Activated CD4-positive, alpha-beta T cell treated with anti-CD3 and anti-CD28 coated beads, Interleukin-2, amount 10 ng/mL, durations not matched to agents 24 days and 14 days (primary cell): ENCODE data around the gene KRT6A. TPM values are rescaled to one million over a fixed set of nuclear protein-coding genes. Genes with fewer than 3 reads are reported as not detected.

Experiments
- DNase-seq: peaks from one replicate; pipeline ENCODE4 v3.0.0; 2022
- H3K27ac Mint-ChIP-seq: one replicate; pipeline ENCODE4 v1.8.0; 2022; ENCODE audit warnings: mild to moderate bottlenecking, mixed read lengths
- H3K27me3 Mint-ChIP-seq: one replicate; pipeline ENCODE4 v1.8.0; 2022; ENCODE audit warnings: mixed read lengths
- H3K36me3 Mint-ChIP-seq: one replicate; pipeline ENCODE4 v1.8.0; 2022; ENCODE audit warnings: low read depth, mild to moderate bottlenecking, mixed read lengths
- H3K4me1 Mint-ChIP-seq: one replicate; pipeline ENCODE4 v1.8.0; 2021; ENCODE audit warnings: mixed read lengths
- H3K4me3 Mint-ChIP-seq: one replicate; pipeline ENCODE4 v1.8.0; 2022; ENCODE audit warnings: mild to moderate bottlenecking, moderate library complexity, mixed read lengths
- H3K9me3 Mint-ChIP-seq: one replicate; pipeline ENCODE4 v1.8.0; 2021; ENCODE audit warnings: mixed read lengths
- intact Hi-C: fragments of 100-400 bp; cut with micrococcal nuclease; formaldehyde crosslinking; loops from one replicate; pipeline ENCODE4 v1.15.1; 2023
- total RNA-seq: library from RNA; stranded (reverse); gene quantifications from 2 replicates; pipeline ENCODE4 v1.2.3, GENCODE V29; 2022

The KRT6A gene
- total RNA-seq, 1 donor from 2014 or later: not detected

- no peak for DNase-seq
- intact Hi-C loops: no loop called here
- Mint-ChIP-seq H3K4me3 (no peak overlapping the region), H3K9me3 (no peaks in the 10 kb centered on the region), H3K36me3 (no peaks in the 10 kb centered on the region), H3K27me3 (no peaks in the 10 kb centered on the region), H3K27ac (no peak overlapping the region), H3K4me1 (peaks cover 4% of the 10 kb centered on the region)
Observed at GRCh38 chr12:52529846-52530245, 36.8 kb upstream of the KRT6A start.

- Mint-ChIP-seq H3K27me3 (no peaks in the 10 kb centered on the region), H3K4me3 (no peak overlapping the region), H3K27ac (no peak overlapping the region), H3K4me1 (peaks cover 4% of the 10 kb centered on the region), H3K36me3 (no peaks in the 10 kb centered on the region), H3K9me3 (no peaks in the 10 kb centered on the region)
- DNase-seq: no peak
- intact Hi-C loops: no loop called here
Observed at GRCh38 chr12:52529417-52529816, 36.4 kb upstream of the KRT6A start.

- DNase-seq: no peak
- Mint-ChIP-seq H3K27ac (no peak overlapping the region), H3K4me3 (no peak overlapping the region), H3K9me3 (no peaks in the 10 kb centered on the region), H3K4me1 (peaks cover 4% of the 10 kb centered on the region), H3K36me3 (no peaks in the 10 kb centered on the region), H3K27me3 (no peaks in the 10 kb centered on the region)
- intact Hi-C loops: no loop called here
Observed at GRCh38 chr12:52528641-52529143, 35.6 kb upstream of the KRT6A start.

- no peak overlapping the region for H3K27ac Mint-ChIP-seq
- H3K4me1 Mint-ChIP-seq: peaks cover 4% of the 10 kb centered on the region
- no peak for DNase-seq
- intact Hi-C loops: no loop called here
- peaks cover 3% of the 10 kb centered on the region for H3K27me3 Mint-ChIP-seq
- H3K9me3 Mint-ChIP-seq: no peaks in the 10 kb centered on the region
- H3K36me3 Mint-ChIP-seq: no peaks in the 10 kb centered on the region
- H3K4me3 Mint-ChIP-seq: no peak overlapping the region
Observed at GRCh38 chr12:52527121-52527800, 34.2 kb upstream of the KRT6A start.

GRCh38 chr12:52526511-52526951 is 33.5 kb upstream of the KRT6A start:
- Mint-ChIP-seq H3K27ac (no peak overlapping the region), H3K27me3 (peaks cover 3% of the 10 kb centered on the region), H3K36me3 (no peaks in the 10 kb centered on the region), H3K9me3 (no peaks in the 10 kb centered on the region), H3K4me3 (no peak overlapping the region), H3K4me1 (peaks cover 4% of the 10 kb centered on the region)
- intact Hi-C loops: no loop called here
- no peak for DNase-seq

- Mint-ChIP-seq H3K36me3 (no peaks in the 10 kb centered on the region), H3K9me3 (no peaks in the 10 kb centered on the region), H3K4me1 (peaks cover 4% of the 10 kb centered on the region), H3K27ac (no peak overlapping the region), H3K27me3 (peaks cover 3% of the 10 kb centered on the region), H3K4me3 (no peak overlapping the region)
- DNase-seq: no peak
- intact Hi-C loops: no loop called here
Observed at GRCh38 chr12:52525661-52526499, 32.8 kb upstream of the KRT6A start.

- intact Hi-C loops: no loop called here
- no peak overlapping the region for H3K27ac Mint-ChIP-seq
- H3K4me1 Mint-ChIP-seq: peaks cover 4% of the 10 kb centered on the region
- H3K36me3 Mint-ChIP-seq: no peaks in the 10 kb centered on the region
- DNase-seq: no peak
- peaks cover 3% of the 10 kb centered on the region for H3K27me3 Mint-ChIP-seq
- no peak overlapping the region for H3K4me3 Mint-ChIP-seq
- no peaks in the 10 kb centered on the region for H3K9me3 Mint-ChIP-seq
Observed at GRCh38 chr12:52524898-52525591, 32.0 kb upstream of the KRT6A start.

GRCh38 chr12:52524241-52524897 is 31.3 kb upstream of the KRT6A start:
- DNase-seq: no peak
- Mint-ChIP-seq H3K4me3 (no peak overlapping the region), H3K36me3 (no peaks in the 10 kb centered on the region), H3K4me1 (peaks cover 4% of the 10 kb centered on the region), H3K27ac (no peak overlapping the region), H3K27me3 (peaks cover 3% of the 10 kb centered on the region), H3K9me3 (no peaks in the 10 kb centered on the region)
- intact Hi-C loops: no loop called here

GRCh38 chr12:52523824-52524223 is 30.8 kb upstream of the KRT6A start:
- no peak for DNase-seq
- intact Hi-C loops: no loop called here
- Mint-ChIP-seq H3K9me3 (no peaks in the 10 kb centered on the region), H3K36me3 (no peaks in the 10 kb centered on the region), H3K27ac (no peak overlapping the region), H3K4me1 (peaks cover 4% of the 10 kb centered on the region), H3K27me3 (peaks cover 3% of the 10 kb centered on the region), H3K4me3 (no peak overlapping the region)

GRCh38 chr12:52522346-52523011 is 29.4 kb upstream of the KRT6A start:
- no peak for DNase-seq
- H3K27ac Mint-ChIP-seq: no peak overlapping the region
- no peaks in the 10 kb centered on the region for H3K36me3 Mint-ChIP-seq
- intact Hi-C loops: no loop called here
- H3K4me1 Mint-ChIP-seq: peaks cover 4% of the 10 kb centered on the region
- H3K4me3 Mint-ChIP-seq: no peak overlapping the region
- peaks cover 3% of the 10 kb centered on the region for H3K27me3 Mint-ChIP-seq
- no peaks in the 10 kb centered on the region for H3K9me3 Mint-ChIP-seq

GRCh38 chr12:52521568-52522266 is 28.7 kb upstream of the KRT6A start:
- Mint-ChIP-seq H3K4me3 (no peak overlapping the region), H3K27ac (no peak overlapping the region), H3K4me1 (peaks cover 2% of the 10 kb centered on the region), H3K36me3 (no peaks in the 10 kb centered on the region), H3K27me3 (peaks cover 3% of the 10 kb centered on the region), H3K9me3 (no peaks in the 10 kb centered on the region)
- DNase-seq: no peak
- intact Hi-C loops: no loop called here

GRCh38 chr12:52521175-52521567 is 28.1 kb upstream of the KRT6A start:
- no peak for DNase-seq
- peaks cover 3% of the 10 kb centered on the region for H3K27me3 Mint-ChIP-seq
- H3K4me3 Mint-ChIP-seq: no peak overlapping the region
- H3K36me3 Mint-ChIP-seq: no peaks in the 10 kb centered on the region
- no peaks in the 10 kb centered on the region for H3K4me1 Mint-ChIP-seq
- no peak overlapping the region for H3K27ac Mint-ChIP-seq
- H3K9me3 Mint-ChIP-seq: no peaks in the 10 kb centered on the region
- intact Hi-C loops: no loop called here
